ENCODE results near the gene MAN2A2.

- TF ChIP-seq CTCF (IDR thresholded peaks at IDR 0.05) (no peak), POLR2AphosphoS5 (IDR thresholded peaks at IDR 0.05) (no peak), POLR2A (IDR thresholded peaks at IDR 0.05) (no peak)
Measured at GRCh38 chr15:90911906-90912769, 9.0 kb downstream of the MAN2A2 start.
